ENCODE measurements around the gene FBXL5. TPM values are rescaled to one million over a fixed set of nuclear protein-coding genes. Genes with fewer than 3 reads are reported as not detected.

FBXL5 gene
- total and polyA plus RNA-seq, 2 of the 13 experiments (the other 11 are each of a cell fraction or from before 2014, with no cell fraction given), result 17.4 to 45.3 TPM

GRCh38 chr4:15677507-15677988 lies 22.4 kb upstream of the FBXL5 start (continued):
- TF ChIP-seq PTBP1 (IDR thresholded peaks at IDR 0.05; ENCODE audit: low read depth, low read length, poor library complexity, severe bottlenecking), result no peak

GRCh38 chr4:15676899-15677298 lies 21.7 kb upstream of the FBXL5 start:
- intact Hi-C loops (cut with micrococcal nuclease; ENCODE audit: unreplicated experiment) (no loop called here), in situ Hi-C loops (cut with HindIII; ENCODE audit: extremely low pct_ligation_motif_present, low pct_unique_long_range_greater_than_20kb) (no loop called here)
- CTCF ChIA-PET (ENCODE audit: low intra/inter-chr PET ratio, low total read pairs), result no interaction called here
- H3K4me3 ChIP-seq (replicated peaks in 1 of 3; ENCODE audit: insufficient read depth in 1 of 3, low read depth in 2 of 3, low read length in 3 of 3), result no peak overlapping the region
- POLR2A ChIA-PET, result interaction anchor here (1.8 kb wide), 1 partner anchor 21 kb away, joined by 4 read pairs; the partner anchor contains the start of gene FBXL5
- no peaks in the 10 kb centered on the region for H4K20me1 ChIP-seq (ENCODE audit: insufficient read depth, low read length)
- DNase-seq (ENCODE audit: low spot score) (no peak), FAIRE-seq (no peak), ATAC-seq (no peak)
- H3K79me2 ChIP-seq (ENCODE audit: insufficient read depth, low read length), result peaks cover 73% of the 10 kb centered on the region
- H3K9ac ChIP-seq (ENCODE audit: insufficient read depth, low read depth, low read length), result no peak overlapping the region
- no peak overlapping the region for H2AFZ ChIP-seq (ENCODE audit: low read length)
- H3K9me3 ChIP-seq (ENCODE audit: low read length), result no peaks in the 10 kb centered on the region
- TF ChIP-seq ZNF616 (CRISPR knock-in tag; IDR thresholded peaks at IDR 0.05; ENCODE audit: low read depth) (no peak), ZNF780A (CRISPR knock-in tag; IDR thresholded peaks at IDR 0.05) (no peak), RFXAP (CRISPR knock-in tag; IDR thresholded peaks at IDR 0.05; ENCODE audit: borderline replicate concordance) (no peak), ZUFSP (CRISPR knock-in tag; IDR thresholded peaks at IDR 0.05; ENCODE audit: borderline replicate concordance) (no peak)
- H3K4me2 ChIP-seq (ENCODE audit: low read depth, low read length), result peak overlapping the region; percentile 68
- 95% methylated on average over 6 of the region's 6 CpGs for WGBS (ENCODE audit: low lambda C conversion rate)
- no TSS peak for BruUV-seq (replicated peaks)
- peak overlapping the region; percentile 49 for H3K27ac ChIP-seq (ENCODE audit: extremely low read length, insufficient read depth, low read length)
- H3K27me3 ChIP-seq (ENCODE audit: control insufficient read depth in 1 of 2, insufficient read depth in 2 of 2, low read length in 2 of 2), result no peaks in the 10 kb centered on the region; a peak in 1 of 5 replicates
- H3K36me3 ChIP-seq (replicated peaks in 1 of 2; ENCODE audit: control insufficient read depth in 1 of 2, insufficient read depth in 2 of 2, low read length in 2 of 2), result no peaks in the 10 kb centered on the region; a peak in 1 of 5 replicates
- H3K4me1 ChIP-seq (ENCODE audit: insufficient read depth, low read length), result peaks cover 46% of the 10 kb centered on the region
